ENCODE results near the gene RNASET2. TPM values are rescaled to one million over a fixed set of nuclear protein-coding genes. Genes with fewer than 3 reads are reported as not detected.

Gene RNASET2
- total and polyA plus RNA-seq, 2 donors from 2014 or later, result 50.7 to 69.0 TPM

DNA sequence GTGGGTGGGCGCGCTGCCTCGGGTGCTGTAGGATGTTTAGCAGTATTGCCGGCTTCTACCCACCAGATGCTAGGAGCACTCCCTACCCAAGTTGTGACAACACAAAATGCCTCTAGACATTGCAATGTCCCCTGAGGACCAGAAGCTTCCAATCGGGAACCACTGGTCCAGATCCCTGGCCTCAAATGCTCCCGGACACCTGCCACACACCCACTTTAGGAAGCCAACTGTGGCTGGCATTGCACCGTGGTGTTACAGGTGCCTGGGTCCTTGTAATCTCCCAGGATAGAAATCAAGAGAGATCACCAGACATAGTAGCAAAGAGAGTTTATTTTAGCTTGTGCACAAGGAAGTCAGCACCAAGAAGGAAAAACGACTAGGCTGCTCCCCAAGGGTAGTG lies 14.9 kb upstream of the RNASET2 start:
- Histone ChIP-seq H3K9ac (ENCODE audit: low read length in 3 of 3) (no peak overlapping the region), H3K27ac (ENCODE audit: low read depth in 2 of 2, low read length in 2 of 2) (no peak overlapping the region), H3K4me1 (ENCODE audit: control insufficient read depth in 2 of 3, insufficient read depth in 2 of 3, low read depth in 1 of 3, low read length in 3 of 3) (no peaks in the 10 kb centered on the region), H3K27me3 (ENCODE audit: control insufficient read depth, insufficient read depth, low read length) (no peaks in the 10 kb centered on the region), H3K36me3 (ENCODE audit: control insufficient read depth in 2 of 3, insufficient read depth in 3 of 3, low read length in 3 of 3) (no peaks in the 10 kb centered on the region), H3K9me3 (ENCODE audit: control insufficient read depth in 2 of 3, insufficient read depth in 1 of 3, low read length in 3 of 3) (no peaks in the 10 kb centered on the region), H3K4me3 (ENCODE audit: low read length in 3 of 3) (no peak overlapping the region)
- no peak for FAIRE-seq
- intact Hi-C loops (cut with DNase I), result no loop called here
- no peak for DNase-seq
- no peak for TF ChIP-seq CTCF (IDR thresholded peaks at IDR 0.05; ENCODE audit: borderline replicate concordance, extremely low read depth, insufficient read depth)

DNA sequence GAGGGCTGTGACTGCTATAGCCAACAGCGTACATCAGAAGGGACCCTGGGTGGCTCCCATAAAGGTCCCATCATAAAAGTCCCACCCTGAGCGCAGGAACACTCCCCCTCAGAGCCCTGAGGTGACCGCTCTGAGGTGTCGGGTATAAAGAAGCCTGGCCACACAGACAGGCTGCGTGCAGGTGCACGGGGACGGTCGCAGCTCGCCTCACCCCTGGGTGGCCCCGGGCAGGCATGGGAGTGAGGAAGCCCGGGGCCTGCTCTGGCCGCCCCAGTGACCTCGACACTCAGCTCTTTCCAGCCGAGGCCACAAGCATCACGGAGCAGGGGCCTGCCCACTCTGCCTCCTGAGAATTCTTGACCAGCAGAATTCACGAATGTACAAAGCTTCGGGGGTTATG lies 14.4 kb upstream of the RNASET2 start:
- Histone ChIP-seq H3K9ac (ENCODE audit: low read length in 3 of 3) (no peak overlapping the region), H3K4me3 (ENCODE audit: low read length in 3 of 3) (no peak overlapping the region), H3K36me3 (ENCODE audit: control insufficient read depth in 2 of 3, insufficient read depth in 3 of 3, low read length in 3 of 3) (no peaks in the 10 kb centered on the region), H3K27ac (ENCODE audit: low read depth in 2 of 2, low read length in 2 of 2) (no peak overlapping the region), H3K9me3 (ENCODE audit: control insufficient read depth in 2 of 3, insufficient read depth in 1 of 3, low read length in 3 of 3) (no peaks in the 10 kb centered on the region), H3K27me3 (ENCODE audit: control insufficient read depth, insufficient read depth, low read length) (no peaks in the 10 kb centered on the region), H3K4me1 (ENCODE audit: control insufficient read depth in 2 of 3, insufficient read depth in 2 of 3, low read depth in 1 of 3, low read length in 3 of 3) (no peaks in the 10 kb centered on the region)
- intact Hi-C loops (cut with DNase I), result no loop called here
- DNase-seq, result no peak
- FAIRE-seq, result no peak
- no peak for TF ChIP-seq CTCF (IDR thresholded peaks at IDR 0.05; ENCODE audit: borderline replicate concordance, extremely low read depth, insufficient read depth)

DNA sequence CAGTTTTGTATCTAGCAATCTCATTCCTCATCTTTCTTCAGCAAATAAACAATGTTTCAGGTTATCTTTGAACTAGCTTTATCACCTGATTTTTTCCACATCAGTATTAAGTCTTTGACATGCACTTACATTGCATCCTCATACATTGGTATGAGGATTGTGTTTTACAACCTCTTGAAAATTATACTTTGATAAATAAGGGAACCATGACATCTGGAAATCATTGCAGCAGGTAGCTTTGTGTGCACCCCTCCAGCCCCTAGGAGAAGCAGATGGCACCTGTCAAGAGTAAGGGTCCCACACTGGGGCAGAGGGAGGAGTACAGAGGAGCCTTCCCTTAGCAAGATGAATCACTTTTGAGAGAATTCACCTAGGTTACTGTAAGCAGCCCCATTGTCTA lies 13.7 kb upstream of the RNASET2 start:
- H3K9me3 ChIP-seq (ENCODE audit: control insufficient read depth in 2 of 3, insufficient read depth in 1 of 3, low read length in 3 of 3), result no peaks in the 10 kb centered on the region
- no peak overlapping the region for H3K27ac ChIP-seq (ENCODE audit: low read depth in 2 of 2, low read length in 2 of 2)
- no peaks in the 10 kb centered on the region for H3K4me1 ChIP-seq (ENCODE audit: control insufficient read depth in 2 of 3, insufficient read depth in 2 of 3, low read depth in 1 of 3, low read length in 3 of 3)
- H3K9ac ChIP-seq (ENCODE audit: low read length in 3 of 3), result no peak overlapping the region
- no peaks in the 10 kb centered on the region for H3K36me3 ChIP-seq (ENCODE audit: control insufficient read depth in 2 of 3, insufficient read depth in 3 of 3, low read length in 3 of 3)
- no peak for TF ChIP-seq CTCF (IDR thresholded peaks at IDR 0.05; ENCODE audit: borderline replicate concordance, extremely low read depth, insufficient read depth)
- no peak for FAIRE-seq
- H3K4me3 ChIP-seq (ENCODE audit: low read length in 3 of 3), result no peak overlapping the region
- intact Hi-C loops (cut with DNase I), result no loop called here
- DNase-seq, result no peak
- H3K27me3 ChIP-seq (ENCODE audit: control insufficient read depth, insufficient read depth, low read length), result no peaks in the 10 kb centered on the region

GRCh38 chr6:166969390-166970002 lies 13.1 kb upstream of the RNASET2 start:
- FAIRE-seq, result no peak

More at GRCh38 chr6:166969390-166970002, 13.1 kb upstream of the RNASET2 start:
- no peaks in the 10 kb centered on the region for H3K4me1 ChIP-seq (ENCODE audit: control insufficient read depth in 2 of 3, insufficient read depth in 2 of 3, low read depth in 1 of 3, low read length in 3 of 3)
- no peaks in the 10 kb centered on the region for H3K36me3 ChIP-seq (ENCODE audit: control insufficient read depth in 2 of 3, insufficient read depth in 3 of 3, low read length in 3 of 3)
- no peak overlapping the region for H3K27ac ChIP-seq (ENCODE audit: low read depth in 2 of 2, low read length in 2 of 2)
- H3K4me3 ChIP-seq (ENCODE audit: low read length in 3 of 3), result no peak overlapping the region
- no peak for DNase-seq
- TF ChIP-seq CTCF (IDR thresholded peaks at IDR 0.05; ENCODE audit: borderline replicate concordance, extremely low read depth, insufficient read depth), result no peak
- intact Hi-C loops (cut with DNase I), result no loop called here
- H3K9me3 ChIP-seq (ENCODE audit: control insufficient read depth in 2 of 3, insufficient read depth in 1 of 3, low read length in 3 of 3), result no peaks in the 10 kb centered on the region
- no peaks in the 10 kb centered on the region for H3K27me3 ChIP-seq (ENCODE audit: control insufficient read depth, insufficient read depth, low read length)
- no peak overlapping the region for H3K9ac ChIP-seq (ENCODE audit: low read length in 3 of 3)

All from kidney (tissue), 14 donors.